Measurements from ENCODE around the gene SLC1A3. TPM values are rescaled to one million over a fixed set of nuclear protein-coding genes. Genes with fewer than 3 reads are reported as not detected.

The SLC1A3 gene
- total RNA-seq, 1 donor from 2014 or later, result 1.6 TPM

GRCh38 chr5:36662291-36662851 lies 56.0 kb downstream of the SLC1A3 start:
- Mint-ChIP-seq H3K9me3 (ENCODE audit: unreplicated experiment) (no peaks in the 10 kb centered on the region), H3K27me3 (ENCODE audit: unreplicated experiment) (no peaks in the 10 kb centered on the region), H3K4me1 (ENCODE audit: low read depth, unreplicated experiment) (no peaks in the 10 kb centered on the region), H3K4me3 (ENCODE audit: unreplicated experiment) (no peak overlapping the region), H3K27ac (ENCODE audit: unreplicated experiment) (no peak overlapping the region), H3K36me3 (ENCODE audit: unreplicated experiment) (no peaks in the 10 kb centered on the region)
- TF ChIP-seq CTCF (IDR thresholded peaks at IDR 0.05; ENCODE audit: partially characterized antibody, unreplicated experiment), result no peak
- DNase-seq, result no peak

- DNase-seq, result no peak
- Mint-ChIP-seq H3K27me3 (ENCODE audit: unreplicated experiment) (no peaks in the 10 kb centered on the region), H3K36me3 (ENCODE audit: unreplicated experiment) (no peaks in the 10 kb centered on the region), H3K4me3 (ENCODE audit: unreplicated experiment) (no peak overlapping the region), H3K9me3 (ENCODE audit: unreplicated experiment) (no peaks in the 10 kb centered on the region), H3K27ac (ENCODE audit: unreplicated experiment) (no peak overlapping the region), H3K4me1 (ENCODE audit: low read depth, unreplicated experiment) (no peaks in the 10 kb centered on the region)
- no peak for TF ChIP-seq CTCF (IDR thresholded peaks at IDR 0.05; ENCODE audit: partially characterized antibody, unreplicated experiment)
Measured at GRCh38 chr5:36664766-36665165, 58.4 kb downstream of the SLC1A3 start.

GRCh38 chr5:36665628-36666027 lies 59.2 kb downstream of the SLC1A3 start:
- TF ChIP-seq CTCF (IDR thresholded peaks at IDR 0.05; ENCODE audit: partially characterized antibody, unreplicated experiment), result no peak
- H3K27me3 Mint-ChIP-seq (ENCODE audit: unreplicated experiment), result no peaks in the 10 kb centered on the region
- H3K9me3 Mint-ChIP-seq (ENCODE audit: unreplicated experiment), result no peaks in the 10 kb centered on the region
- no peaks in the 10 kb centered on the region for H3K36me3 Mint-ChIP-seq (ENCODE audit: unreplicated experiment)
- peaks cover 1% of the 10 kb centered on the region for H3K4me1 Mint-ChIP-seq (ENCODE audit: low read depth, unreplicated experiment)
- no peak for DNase-seq
- H3K27ac Mint-ChIP-seq (ENCODE audit: unreplicated experiment), result no peak overlapping the region
- H3K4me3 Mint-ChIP-seq (ENCODE audit: unreplicated experiment), result no peak overlapping the region

- Mint-ChIP-seq H3K27me3 (ENCODE audit: unreplicated experiment) (no peaks in the 10 kb centered on the region), H3K36me3 (ENCODE audit: unreplicated experiment) (no peaks in the 10 kb centered on the region), H3K4me3 (ENCODE audit: unreplicated experiment) (no peak overlapping the region), H3K27ac (ENCODE audit: unreplicated experiment) (no peak overlapping the region), H3K9me3 (ENCODE audit: unreplicated experiment) (no peaks in the 10 kb centered on the region), H3K4me1 (ENCODE audit: low read depth, unreplicated experiment) (peaks cover 3% of the 10 kb centered on the region)
- TF ChIP-seq CTCF (IDR thresholded peaks at IDR 0.05; ENCODE audit: partially characterized antibody, unreplicated experiment), result no peak
- DNase-seq, result no peak
Measured at GRCh38 chr5:36666274-36666673, 59.9 kb downstream of the SLC1A3 start.

- Mint-ChIP-seq H3K4me1 (ENCODE audit: low read depth, unreplicated experiment) (peaks cover 3% of the 10 kb centered on the region), H3K27ac (ENCODE audit: unreplicated experiment) (no peak overlapping the region)
Measured at GRCh38 chr5:36666986-36667385, 60.6 kb downstream of the SLC1A3 start.

More at GRCh38 chr5:36666986-36667385, 60.6 kb downstream of the SLC1A3 start:
- Mint-ChIP-seq H3K9me3 (ENCODE audit: unreplicated experiment) (no peaks in the 10 kb centered on the region), H3K27me3 (ENCODE audit: unreplicated experiment) (no peaks in the 10 kb centered on the region), H3K4me3 (ENCODE audit: unreplicated experiment) (no peak overlapping the region), H3K36me3 (ENCODE audit: unreplicated experiment) (no peaks in the 10 kb centered on the region)
- TF ChIP-seq CTCF (IDR thresholded peaks at IDR 0.05; ENCODE audit: partially characterized antibody, unreplicated experiment), result no peak
- no peak for DNase-seq
